Fibroblast of gingiva (primary cell): ENCODE results near the gene KCNK2.
"Not testable (repeated sequence)": the region's sequence is repeated elsewhere in the genome, so short reads cannot be mapped to it uniquely, and the experiment has no call there.

Source experiments
- DNase-seq: peaks from one replicate; pipeline ENCODE4 v3.0.0-alpha.2; 2011; ENCODE audit warnings: low read depth

KCNK2 gene

GRCh38 chr1:215151841-215152549, 69.5 kb downstream of the KCNK2 start:
- no peak for DNase-seq

- no peak for DNase-seq
Observed at GRCh38 chr1:215156232-215156631, 73.7 kb downstream of the KCNK2 start.

- DNase-seq = peak; percentile 17
Observed at GRCh38 chr1:215160351-215160750, 77.8 kb downstream of the KCNK2 start.

- not testable (repeated sequence) for DNase-seq
Observed at GRCh38 chr1:215163144-215163543, 80.6 kb downstream of the KCNK2 start.

GRCh38 chr1:215166886-215167285, 84.3 kb downstream of the KCNK2 start:
- no peak for DNase-seq

GRCh38 chr1:215181518-215181917, 99.0 kb downstream of the KCNK2 start:
- peak; percentile 15 for DNase-seq

GRCh38 chr1:215185067-215185620, 102.6 kb downstream of the KCNK2 start:
- DNase-seq = peak; percentile 7

- DNase-seq = no peak
Observed at GRCh38 chr1:215188302-215188950, 105.9 kb downstream of the KCNK2 start.

- DNase-seq = peak; percentile 76
Observed at GRCh38 chr1:215192306-215192705, 109.8 kb downstream of the KCNK2 start.

GRCh38 chr1:215198021-215198420, 115.5 kb downstream of the KCNK2 start:
- no peak for DNase-seq

- no peak for DNase-seq
Observed at GRCh38 chr1:215200121-215200520, 117.6 kb downstream of the KCNK2 start.

GRCh38 chr1:215201283-215201682, 118.7 kb downstream of the KCNK2 start:
- no peak for DNase-seq

- no peak for DNase-seq
Observed at GRCh38 chr1:215202868-215203267, 120.3 kb downstream of the KCNK2 start.

- DNase-seq = no peak
Observed at GRCh38 chr1:215210167-215210566, 127.6 kb downstream of the KCNK2 start.

GRCh38 chr1:215215846-215216245, 133.3 kb downstream of the KCNK2 start:
- no peak for DNase-seq

GRCh38 chr1:215219372-215219771, 136.8 kb downstream of the KCNK2 start:
- no peak for DNase-seq

GRCh38 chr1:215220346-215220745, 137.8 kb downstream of the KCNK2 start:
- DNase-seq = no peak

- no peak for DNase-seq
Observed at GRCh38 chr1:215226757-215227156, 144.2 kb downstream of the KCNK2 start.

- no peak for DNase-seq
Observed at GRCh38 chr1:215228193-215228592, 145.7 kb downstream of the KCNK2 start.

- no peak for DNase-seq
Observed at GRCh38 chr1:215241451-215241850, 158.9 kb downstream of the KCNK2 start.

GRCh38 chr1:215243345-215244054, 161.0 kb downstream of the KCNK2 start:
- DNase-seq = no peak

GRCh38 chr1:215250913-215251312, 168.4 kb downstream of the KCNK2 start:
- no peak for DNase-seq

GRCh38 chr1:215251428-215251827, 168.9 kb downstream of the KCNK2 start:
- no peak for DNase-seq
